NCI-H128 (cell line): ENCODE results near the gene CCDC3.

Source experiments
- DNase-seq: peaks from one replicate; lab custom pipeline; 2025; ENCODE audit not compliant: unreplicated experiment; lab: John Stamatoyannopoulos, UW

CCDC3 gene

GRCh38 chr10:12965571-12965970 is 35.9 kb downstream of the CCDC3 start:
- no peak for DNase-seq

GRCh38 chr10:12962556-12962955 is 39.0 kb downstream of the CCDC3 start:
- DNase-seq, result no peak

GRCh38 chr10:12961416-12962205 is 39.9 kb downstream of the CCDC3 start:
- no peak for DNase-seq

GRCh38 chr10:12960941-12961340 is 40.6 kb downstream of the CCDC3 start:
- no peak for DNase-seq

- no peak for DNase-seq
Observed at GRCh38 chr10:12960334-12960898, 41.1 kb downstream of the CCDC3 start.

- no peak for DNase-seq
Observed at GRCh38 chr10:12958546-12959110, 42.9 kb downstream of the CCDC3 start.

- no peak for DNase-seq
Observed at GRCh38 chr10:12957081-12957480, 44.4 kb downstream of the CCDC3 start.

- DNase-seq, result no peak
Observed at GRCh38 chr10:12954866-12955265, 46.6 kb downstream of the CCDC3 start.

- no peak for DNase-seq
Observed at GRCh38 chr10:12950583-12951128, 50.9 kb downstream of the CCDC3 start.

GRCh38 chr10:12949248-12949647 is 52.3 kb downstream of the CCDC3 start:
- no peak for DNase-seq

- no peak for DNase-seq
Observed at GRCh38 chr10:12947741-12948140, 53.8 kb downstream of the CCDC3 start.

GRCh38 chr10:12946372-12946771 is 55.1 kb downstream of the CCDC3 start:
- no peak for DNase-seq

- no peak for DNase-seq
Observed at GRCh38 chr10:12945690-12946359, 55.7 kb downstream of the CCDC3 start.

- no peak for DNase-seq
Observed at GRCh38 chr10:12944931-12945330, 56.6 kb downstream of the CCDC3 start.

- no peak for DNase-seq
Observed at GRCh38 chr10:12943425-12943824, 58.1 kb downstream of the CCDC3 start.

- DNase-seq, result no peak
Observed at GRCh38 chr10:12941966-12942365, 59.5 kb downstream of the CCDC3 start.

- DNase-seq, result no peak
Observed at GRCh38 chr10:12940791-12941190, 60.7 kb downstream of the CCDC3 start.

GRCh38 chr10:12938271-12938670 is 63.2 kb downstream of the CCDC3 start:
- DNase-seq, result no peak

GRCh38 chr10:12937527-12937926 is 64.0 kb downstream of the CCDC3 start:
- no peak for DNase-seq

- no peak for DNase-seq
Observed at GRCh38 chr10:12934777-12935176, 66.7 kb downstream of the CCDC3 start.

- DNase-seq, result no peak
Observed at GRCh38 chr10:12929381-12929780, 72.1 kb downstream of the CCDC3 start.

GRCh38 chr10:12928571-12928970 is 72.9 kb downstream of the CCDC3 start:
- DNase-seq, result no peak
